Thyroid gland (tissue), 4 donors: ENCODE measurements around the gene ZMIZ1.

ENCODE experiments used
- CTCF ChIP-seq, 6 experiments: fragments of 200-600 bp in 3 of 6; fragments of 450-650 bp in 3 of 6; sonication (generic) in 3 of 6; IDR thresholded peaks; one replicate each; pipeline ENCODE4 v1.5.1; 2016 to 2019; ENCODE audit warnings: antibody characterized with exemption in 6 of 6, mild to moderate bottlenecking in 2 of 6, inconsistent platforms in 1 of 6, moderate library complexity in 1 of 6
- POLR2A ChIP-seq, 2 donors: fragments of 450-650 bp; IDR thresholded peaks; one replicate each; pipeline ENCODE4 v1.6.1; 2017; ENCODE audit warnings: antibody characterized with exemption in 2 of 2, mild to moderate bottlenecking in 2 of 2, moderate library complexity in 1 of 2

DNA sequence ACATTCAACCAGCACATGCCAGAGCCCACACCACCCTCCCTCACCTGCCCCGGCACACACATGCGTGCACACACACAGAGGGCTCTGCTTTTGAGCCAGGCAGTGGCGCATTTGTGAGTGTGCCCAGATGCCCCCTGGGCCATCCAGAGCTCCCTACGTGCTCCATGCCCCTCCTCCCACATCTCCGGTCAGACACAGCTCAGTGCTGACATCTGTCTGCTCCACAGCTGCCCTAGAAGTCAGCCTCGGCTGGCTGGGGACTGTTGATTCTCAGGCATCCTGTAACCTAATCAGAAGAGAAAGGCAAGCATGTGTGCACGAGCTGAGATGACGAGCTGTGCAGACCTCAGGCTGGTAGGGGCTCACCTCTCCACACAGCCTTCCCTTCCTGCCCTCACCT, 135.1 kb downstream of the ZMIZ1 start:
- TF ChIP-seq CTCF (IDR thresholded peaks at IDR 0.05): no peak
- TF ChIP-seq POLR2A (IDR thresholded peaks at IDR 0.05): no peak
